DND-41 (cell line): Measurements from ENCODE around the gene ZNF20.

ENCODE experiments used
- EZH2 ChIP-seq: IDR thresholded peaks from 3 replicates; pipeline ENCODE4 v1.6.1; 2012; ENCODE audit warnings: borderline replicate concordance, low read depth, mild to moderate bottlenecking, moderate library complexity, low read length, inconsistent platforms; ENCODE audit not compliant: severe bottlenecking
- TF ChIP-seq, protein P1 (sequence below): IDR thresholded peaks from 2 replicates; pipeline ENCODE4 v1.5.1; 2012; ENCODE audit warnings: borderline replicate concordance, low read length, moderate library complexity, mild to moderate bottlenecking; ENCODE audit not compliant: poor library complexity, severe bottlenecking; ENCODE audit errors: extremely low read depth

DNA sequence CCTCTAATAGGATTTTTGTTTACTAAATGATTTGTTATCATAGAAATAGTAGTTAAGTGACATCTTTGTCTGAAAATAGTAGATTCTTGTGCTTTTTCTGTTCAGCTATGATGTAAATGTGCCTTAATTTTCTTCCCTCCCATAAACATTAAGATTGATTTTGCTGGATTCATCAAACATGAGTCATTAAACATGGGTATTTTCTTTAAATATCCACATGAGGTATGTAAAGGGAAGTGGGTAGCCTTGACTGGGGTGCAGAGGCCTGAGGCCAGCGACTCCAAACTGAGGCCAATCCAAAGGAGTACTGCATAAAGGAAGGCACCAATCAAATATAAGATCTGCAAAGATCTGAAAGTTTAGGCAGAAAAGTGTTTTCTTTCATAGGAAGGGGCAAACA lies 26.5 kb upstream of the ZNF20 start:
- TF ChIP-seq, protein P1, sequence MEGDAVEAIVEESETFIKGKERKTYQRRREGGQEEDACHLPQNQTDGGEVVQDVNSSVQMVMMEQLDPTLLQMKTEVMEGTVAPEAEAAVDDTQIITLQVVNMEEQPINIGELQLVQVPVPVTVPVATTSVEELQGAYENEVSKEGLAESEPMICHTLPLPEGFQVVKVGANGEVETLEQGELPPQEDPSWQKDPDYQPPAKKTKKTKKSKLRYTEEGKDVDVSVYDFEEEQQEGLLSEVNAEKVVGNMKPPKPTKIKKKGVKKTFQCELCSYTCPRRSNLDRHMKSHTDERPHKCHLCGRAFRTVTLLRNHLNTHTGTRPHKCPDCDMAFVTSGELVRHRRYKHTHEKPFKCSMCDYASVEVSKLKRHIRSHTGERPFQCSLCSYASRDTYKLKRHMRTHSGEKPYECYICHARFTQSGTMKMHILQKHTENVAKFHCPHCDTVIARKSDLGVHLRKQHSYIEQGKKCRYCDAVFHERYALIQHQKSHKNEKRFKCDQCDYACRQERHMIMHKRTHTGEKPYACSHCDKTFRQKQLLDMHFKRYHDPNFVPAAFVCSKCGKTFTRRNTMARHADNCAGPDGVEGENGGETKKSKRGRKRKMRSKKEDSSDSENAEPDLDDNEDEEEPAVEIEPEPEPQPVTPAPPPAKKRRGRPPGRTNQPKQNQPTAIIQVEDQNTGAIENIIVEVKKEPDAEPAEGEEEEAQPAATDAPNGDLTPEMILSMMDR: no peak
- TF ChIP-seq EZH2: no peak
